SH-SY5Y (cell line): ENCODE data around the gene ZNF277.

Experiments
- GATA2 ChIP-seq: IDR thresholded peaks from 2 replicates; pipeline ENCODE4 v1.6.1; 2011; ENCODE audit warnings: mild to moderate bottlenecking, low read depth, low read length
- GATA3 ChIP-seq: IDR thresholded peaks from 2 replicates; pipeline ENCODE4 v1.6.1; 2011; ENCODE audit warnings: low read depth, mild to moderate bottlenecking, low read length, moderate library complexity

The ZNF277 gene

GRCh38 chr7:112174192-112174591 is 32.3 kb upstream of the ZNF277 start:
- TF ChIP-seq GATA2 (no peak), GATA3 (no peak)

DNA sequence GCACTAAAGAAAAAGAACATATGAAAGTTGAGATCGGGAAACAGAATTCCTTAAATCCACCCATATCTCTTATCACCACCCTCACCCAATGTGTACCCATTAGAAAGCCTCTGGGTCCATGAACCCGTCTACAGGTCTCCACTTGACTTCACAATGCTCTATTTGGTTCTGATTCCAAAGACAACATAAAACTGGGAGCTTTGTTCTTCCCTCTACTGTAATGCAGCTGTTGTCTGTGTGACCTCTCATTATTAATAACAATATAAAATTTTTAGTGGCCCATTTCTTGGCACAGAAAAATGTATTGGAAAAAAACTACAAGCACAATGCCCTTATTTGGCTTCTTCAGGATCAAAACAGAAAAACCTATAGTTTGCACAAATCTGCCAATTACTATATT is 30.3 kb upstream of the ZNF277 start:
- no peak for TF ChIP-seq GATA3
- no peak for TF ChIP-seq GATA2

DNA sequence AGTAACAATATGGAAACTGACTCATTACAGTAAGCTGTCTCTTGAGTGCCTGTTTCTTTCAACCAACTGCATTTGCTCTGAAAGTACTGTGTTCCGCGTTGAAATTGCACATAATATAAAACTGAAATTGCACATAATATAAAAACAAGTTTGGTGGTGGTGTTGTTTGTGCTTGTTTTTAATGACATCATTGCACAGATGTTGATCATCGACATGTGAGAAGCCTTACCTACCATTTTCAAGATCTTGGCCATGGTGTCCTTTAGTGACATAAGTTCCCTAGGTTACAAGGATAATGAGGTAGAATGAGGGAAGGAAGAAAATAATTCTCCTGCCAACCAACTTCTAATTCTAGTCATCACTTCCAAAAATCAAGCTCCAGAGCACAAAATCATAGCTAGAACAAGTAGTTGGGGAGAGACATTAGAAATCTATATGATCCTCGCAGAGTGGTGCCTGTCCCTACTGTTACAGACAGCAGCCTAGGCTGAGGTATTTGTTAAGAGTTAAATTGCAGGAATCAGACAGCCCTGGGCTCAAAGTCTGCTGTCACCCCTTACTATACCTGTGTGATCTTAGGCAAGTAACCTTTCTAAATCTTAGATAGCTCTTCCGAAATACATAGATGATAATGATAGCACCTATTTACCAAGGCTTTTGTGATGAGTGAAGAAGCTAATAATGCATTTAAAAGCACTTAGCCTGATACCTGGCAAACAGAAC is 29.6 kb upstream of the ZNF277 start:
- TF ChIP-seq GATA2: no peak
- TF ChIP-seq GATA3: no peak

DNA sequence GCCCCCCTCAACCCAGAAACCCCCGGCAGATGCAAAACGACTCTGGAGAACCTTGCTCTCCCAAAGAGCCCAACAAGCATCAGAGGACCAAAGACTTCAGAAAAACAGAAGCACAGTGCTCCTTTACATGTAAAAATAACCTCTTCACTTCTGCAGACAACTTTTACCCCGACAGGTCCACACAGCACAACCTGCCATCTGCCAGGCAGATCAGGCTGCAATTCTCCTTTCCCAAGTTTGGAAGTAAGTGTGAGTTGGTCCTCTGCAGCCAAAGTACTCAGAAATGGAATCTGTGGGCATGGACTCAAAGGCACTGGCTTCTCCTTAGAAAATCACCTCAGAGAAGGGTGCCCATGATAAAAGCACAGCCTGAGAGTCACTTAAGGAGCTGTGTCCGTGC is 26.3 kb upstream of the ZNF277 start:
- TF ChIP-seq GATA2: no peak
- TF ChIP-seq GATA3: no peak

GRCh38 chr7:112182749-112183148 is 23.7 kb upstream of the ZNF277 start:
- no peak for TF ChIP-seq GATA3
- TF ChIP-seq GATA2: no peak

DNA sequence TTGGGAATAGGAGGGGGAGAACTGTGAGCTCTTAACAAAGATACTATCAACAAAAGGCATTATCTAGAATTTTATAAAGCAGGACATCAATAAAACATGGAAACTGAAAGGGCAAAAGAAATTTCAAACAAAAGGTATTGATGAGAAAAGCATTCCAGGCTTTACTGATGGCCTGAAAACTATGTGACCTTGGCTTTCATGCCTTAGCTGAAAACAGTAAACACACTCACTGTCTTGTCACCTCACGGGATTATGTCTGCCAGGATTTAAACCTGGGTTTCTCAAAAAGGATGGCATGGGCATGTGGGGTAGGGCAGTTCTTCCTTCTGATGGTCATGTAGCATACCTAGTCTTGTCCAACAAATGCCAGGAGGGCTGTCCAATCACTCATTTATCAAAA is 23.2 kb upstream of the ZNF277 start:
- no peak for TF ChIP-seq GATA2
- no peak for TF ChIP-seq GATA3

GRCh38 chr7:112184455-112184854 is 22.0 kb upstream of the ZNF277 start:
- TF ChIP-seq GATA3 (no peak), GATA2 (no peak)

DNA sequence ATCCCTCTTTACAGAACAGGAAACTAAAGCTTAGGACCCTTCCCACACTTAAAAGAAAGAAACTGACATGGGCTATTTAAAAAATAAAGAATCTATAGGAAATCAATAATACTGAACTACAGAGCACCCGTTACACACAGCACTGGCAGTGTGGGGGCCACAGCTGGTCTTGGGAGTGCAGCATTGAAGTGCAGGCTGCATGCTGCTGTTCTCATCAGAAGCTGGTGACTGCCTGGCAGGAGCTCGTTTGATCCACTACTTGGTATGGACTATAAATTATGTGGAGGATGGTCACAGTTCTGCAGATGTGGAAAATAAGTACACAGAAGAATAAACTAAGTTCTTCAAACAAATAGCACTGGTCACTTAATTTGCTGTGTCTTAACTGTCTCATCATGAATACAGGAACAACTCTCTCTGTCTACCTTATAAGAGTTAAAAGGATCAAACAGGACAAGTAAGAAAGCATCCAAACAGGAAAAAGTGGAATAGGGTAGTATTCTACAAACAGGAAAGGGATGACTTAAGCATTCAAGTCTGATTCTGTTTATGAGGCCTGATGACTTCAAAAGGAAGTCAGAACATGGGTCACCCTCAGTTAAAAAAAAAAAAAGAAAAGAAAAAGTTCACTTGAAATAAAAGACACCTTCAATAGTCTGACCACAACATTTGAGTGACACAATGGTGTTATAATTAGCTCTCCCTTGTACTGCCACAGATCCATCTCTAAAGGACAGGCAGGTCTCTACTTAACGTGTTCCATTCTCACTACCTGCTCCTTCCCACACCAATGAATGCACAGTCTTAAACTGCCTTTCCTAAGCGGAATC is 21.3 kb upstream of the ZNF277 start:
- no peak for TF ChIP-seq GATA2

GRCh38 chr7:112186300-112186699 is 20.2 kb upstream of the ZNF277 start:
- TF ChIP-seq GATA2: no peak
- TF ChIP-seq GATA3: no peak

DNA sequence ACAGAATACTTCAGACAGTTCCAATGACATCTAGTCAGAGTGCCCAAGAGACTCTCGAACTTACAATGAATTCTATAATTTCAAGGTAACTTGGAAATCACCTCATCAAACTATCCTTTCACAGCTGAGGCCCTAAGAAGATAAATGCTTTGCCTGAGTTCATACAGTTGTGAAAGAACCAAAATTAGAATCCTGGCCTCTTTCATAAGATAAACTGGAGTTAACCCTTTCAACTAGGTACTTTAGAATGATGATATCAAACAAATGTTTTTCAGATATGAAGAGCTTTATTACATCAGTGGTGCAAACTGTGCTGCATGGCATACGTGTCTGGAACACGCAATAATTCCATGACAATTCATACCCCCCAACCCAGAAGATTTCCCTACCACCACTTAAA is 18.2 kb upstream of the ZNF277 start:
- no peak for TF ChIP-seq GATA3
- TF ChIP-seq GATA2: no peak

DNA sequence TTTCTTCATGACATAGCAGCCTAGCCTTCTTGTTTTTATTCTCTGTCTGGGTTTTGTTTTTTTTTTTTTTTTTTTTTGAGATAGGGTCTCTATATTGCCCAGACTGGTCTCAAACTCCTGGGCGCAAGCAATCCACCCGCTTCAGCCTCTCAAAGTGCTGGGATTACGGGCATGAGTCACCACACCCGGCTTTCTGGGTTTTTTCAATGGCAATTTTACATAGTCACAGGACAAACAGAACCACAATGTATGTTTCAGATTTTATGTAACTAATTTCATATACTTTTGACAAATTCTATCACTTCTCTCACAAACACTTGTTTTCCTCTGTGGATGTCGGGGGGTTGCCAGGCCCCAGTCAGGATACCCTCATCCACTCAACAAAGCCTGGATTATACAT is 16.8 kb upstream of the ZNF277 start:
- TF ChIP-seq GATA2: no peak

DNA sequence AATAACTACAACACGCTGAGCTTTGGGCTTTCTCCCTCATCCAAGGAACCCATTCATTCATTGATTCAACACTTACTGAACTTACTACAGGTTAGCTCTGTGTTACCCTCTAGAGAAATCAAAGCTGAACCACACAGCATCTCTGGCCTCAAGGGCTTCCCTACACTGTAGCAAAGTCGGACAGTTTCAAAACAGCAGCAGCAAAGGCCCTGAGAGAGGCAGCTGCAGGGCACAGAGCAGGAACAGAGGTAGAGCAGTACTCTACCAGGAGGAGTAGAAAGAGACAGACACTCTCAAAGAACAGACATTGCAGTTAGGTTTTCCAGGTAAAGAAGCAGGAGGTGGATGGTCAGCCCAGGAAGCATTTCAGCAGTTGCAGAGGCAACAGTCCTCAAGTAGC is 16.4 kb upstream of the ZNF277 start:
- no peak for TF ChIP-seq GATA3
- no peak for TF ChIP-seq GATA2

DNA sequence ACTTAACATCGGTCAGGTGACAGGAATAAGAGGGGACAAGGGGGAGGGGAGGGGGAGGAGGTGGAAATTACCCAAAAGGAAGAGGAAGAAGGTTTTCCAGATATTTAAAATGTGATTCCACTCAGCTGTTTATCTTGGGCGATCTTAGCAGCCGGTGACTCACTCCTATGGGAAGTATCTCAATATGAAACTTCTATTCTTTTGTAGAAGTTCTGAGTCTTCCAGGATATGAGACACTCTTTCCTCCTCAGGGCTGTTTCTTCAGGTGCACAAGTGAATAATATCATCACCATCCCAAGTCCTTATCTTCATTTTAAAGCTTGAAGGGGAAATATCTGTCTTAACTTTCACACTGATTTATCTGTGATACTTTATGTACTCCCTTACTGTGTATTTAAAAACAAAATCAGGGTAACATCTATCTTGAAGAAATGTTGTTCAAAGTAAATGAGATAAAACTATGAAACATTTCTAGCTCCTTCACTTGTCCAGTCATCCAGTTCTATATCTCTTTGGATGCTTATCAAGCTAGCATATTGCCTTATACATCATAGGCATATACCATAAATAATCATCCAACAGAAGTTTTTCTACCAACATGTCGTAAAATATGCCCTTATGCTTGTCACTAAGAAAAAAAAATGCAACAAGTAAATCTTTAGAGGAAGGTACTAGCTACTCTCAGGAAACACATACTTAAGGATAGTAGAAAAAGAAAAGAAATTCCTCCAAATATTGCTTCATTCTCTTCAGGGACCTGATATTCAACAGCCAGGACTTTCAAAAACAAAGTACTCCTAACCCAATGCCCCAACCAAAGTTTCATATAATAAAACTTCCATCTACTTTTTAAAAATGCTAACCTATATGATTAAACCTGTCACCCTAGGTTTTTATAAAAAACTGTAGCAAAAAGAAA is 14.0 kb upstream of the ZNF277 start:
- TF ChIP-seq GATA2 (no peak), GATA3 (no peak)

- TF ChIP-seq GATA2 (no peak), GATA3 (no peak)
Observed at GRCh38 chr7:112193915-112194502, 12.5 kb upstream of the ZNF277 start.
